Body of pancreas (tissue), 4 donors: ENCODE data around the gene SHC1. TPM values are rescaled to one million over a fixed set of nuclear protein-coding genes. Genes with fewer than 3 reads are reported as not detected.

Experiments
- ATAC-seq: fragments of 150-250 bp; one replicate; pipeline ENCODE4 v1.9.1; 2016
- DNase-seq, 4 donors: peaks; one replicate each; pipeline ENCODE4 v3.0.0-alpha.2; 2019
- H3K27ac ChIP-seq, 4 donors: fragments of 200-600 bp; sonication (generic); 1 replicate in 3 of 4; 2 replicates in 1 of 4; pipeline versions ENCODE4 v1.5.1 to v1.6.1; 2016 to 2019; ENCODE audit warnings: mild to moderate bottlenecking in 1 of 4, mixed read lengths in 1 of 4, moderate library complexity in 1 of 4
- H3K27me3 ChIP-seq, 2 donors: fragments of 200-600 bp; sonication (generic); one replicate each; pipeline ENCODE4 v1.6.0; 2016; ENCODE audit warnings: mild to moderate bottlenecking in 1 of 2
- H3K36me3 ChIP-seq, 2 donors: fragments of 200-600 bp; sonication (generic); replicated peaks in 1 of 2; 2 replicates each; pipeline ENCODE4 v1.5.1; 2016; ENCODE audit warnings: low read depth in 2 of 2; ENCODE audit not compliant: insufficient read depth in 1 of 2
- H3K4me1 ChIP-seq: fragments of 200-600 bp; sonication (generic); one replicate; pipeline ENCODE4 v1.6.0; 2016
- H3K4me3 ChIP-seq, 2 donors: fragments of 200-600 bp; sonication (generic); 1 replicate in 1 of 2; 2 replicates in 1 of 2; pipeline ENCODE4 v1.5.1; 2016 to 2019
- H3K9me3 ChIP-seq, 3 donors: fragments of 200-600 bp; sonication (generic); 1 replicate in 2 of 3; 2 replicates in 1 of 3; pipeline ENCODE4 v1.5.1; 2016
- POLR2A ChIP-seq, 3 donors: fragments of 450-650 bp; IDR thresholded peaks; one replicate each; pipeline ENCODE4 v1.6.1; 2016; ENCODE audit warnings: antibody characterized with exemption in 3 of 3, mild to moderate bottlenecking in 2 of 3
- WGBS, 2 donors: methylation state at CpG; one replicate each; pipeline ENCODE4 v1.1.5; 2017; 5-methylcytosine and 5-hydroxymethylcytosine counted together
- intact Hi-C: fragments of 100-400 bp; cut with DNase I; formaldehyde crosslinking; loops from one replicate; pipeline ENCODE4 v1.15.1; 2023
- total RNA-seq, 2 donors: library from RNA; depleted of rRNA; stranded (reverse); fragments of >200 nt; gene quantifications; one replicate each; pipeline ENCODE4 v1.1.0, GENCODE V29; 2016
- TF ChIP-seq, protein P1 (sequence below), 7 experiments: fragments of 450-650 bp in 4 of 7; fragments of 200-600 bp in 3 of 7; sonication (generic) in 3 of 7; IDR thresholded peaks; one replicate each; pipeline ENCODE4 v1.5.1; 2016 to 2019; ENCODE audit warnings: antibody characterized with exemption in 7 of 7

SHC1 gene
- total RNA-seq, 2 donors from 2014 or later = 38.1 to 45.5 TPM

DNA sequence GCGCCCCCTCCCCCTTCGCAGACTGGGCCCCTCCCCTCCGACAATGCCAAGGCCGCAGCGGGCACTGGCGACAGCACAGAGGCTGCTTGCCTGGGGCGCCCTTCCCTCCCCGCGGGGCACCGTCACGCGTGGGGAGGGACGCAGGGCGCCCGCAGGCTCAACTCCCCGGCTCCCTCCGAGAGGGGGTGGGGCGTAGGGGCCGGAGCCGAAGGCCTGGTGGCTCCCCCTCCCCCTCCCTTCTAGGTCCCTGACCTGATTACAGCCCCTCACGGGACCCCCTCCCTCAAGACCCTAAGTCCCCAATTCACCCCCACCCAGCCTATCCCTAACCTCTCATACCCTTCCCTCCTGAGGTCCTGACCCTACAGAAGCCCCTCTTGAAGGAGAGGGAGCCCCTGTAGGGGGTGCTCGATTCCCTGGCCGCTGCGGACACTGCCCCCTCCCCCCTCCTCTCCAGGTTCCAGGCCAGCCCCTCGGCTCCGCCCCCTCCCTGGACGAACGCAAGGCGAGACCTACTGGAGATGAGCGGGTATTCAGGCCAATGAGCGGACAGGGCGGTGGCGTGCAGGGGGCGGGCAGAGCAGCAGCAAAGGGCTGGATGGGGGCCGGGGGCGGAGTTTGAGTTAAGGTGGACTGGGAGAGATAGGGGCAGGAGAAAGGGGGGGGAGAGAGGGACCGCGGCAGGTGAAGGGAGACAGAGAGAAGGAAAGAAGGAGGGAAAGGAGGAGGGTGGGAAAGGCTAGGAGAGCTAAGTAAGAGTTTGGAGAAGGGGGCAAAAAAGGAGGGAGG, 31.3 kb upstream of the SHC1 start:
- Histone ChIP-seq H3K4me1 (peaks cover 46% of the 10 kb centered on the region), H3K36me3 (no peaks in the 10 kb centered on the region), H3K4me3 (peak overlapping the region; percentile 46 to 70), H3K27me3 (no peaks in the 10 kb centered on the region), H3K27ac (peak overlapping the region; percentile 90 to 100 (median 100)), H3K9me3 (no peaks in the 10 kb centered on the region)
- ATAC-seq = peak; percentile 77
- peak; percentile 100 for DNase-seq
- intact Hi-C loops = no loop called here
- TF ChIP-seq, protein P1, sequence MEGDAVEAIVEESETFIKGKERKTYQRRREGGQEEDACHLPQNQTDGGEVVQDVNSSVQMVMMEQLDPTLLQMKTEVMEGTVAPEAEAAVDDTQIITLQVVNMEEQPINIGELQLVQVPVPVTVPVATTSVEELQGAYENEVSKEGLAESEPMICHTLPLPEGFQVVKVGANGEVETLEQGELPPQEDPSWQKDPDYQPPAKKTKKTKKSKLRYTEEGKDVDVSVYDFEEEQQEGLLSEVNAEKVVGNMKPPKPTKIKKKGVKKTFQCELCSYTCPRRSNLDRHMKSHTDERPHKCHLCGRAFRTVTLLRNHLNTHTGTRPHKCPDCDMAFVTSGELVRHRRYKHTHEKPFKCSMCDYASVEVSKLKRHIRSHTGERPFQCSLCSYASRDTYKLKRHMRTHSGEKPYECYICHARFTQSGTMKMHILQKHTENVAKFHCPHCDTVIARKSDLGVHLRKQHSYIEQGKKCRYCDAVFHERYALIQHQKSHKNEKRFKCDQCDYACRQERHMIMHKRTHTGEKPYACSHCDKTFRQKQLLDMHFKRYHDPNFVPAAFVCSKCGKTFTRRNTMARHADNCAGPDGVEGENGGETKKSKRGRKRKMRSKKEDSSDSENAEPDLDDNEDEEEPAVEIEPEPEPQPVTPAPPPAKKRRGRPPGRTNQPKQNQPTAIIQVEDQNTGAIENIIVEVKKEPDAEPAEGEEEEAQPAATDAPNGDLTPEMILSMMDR (IDR thresholded peaks at IDR 0.05) = peak in 6 of 7 experiments; percentile 15 to 56 (median 28)
- peak; percentile 60 to 91 (median 81) for TF ChIP-seq POLR2A (IDR thresholded peaks at IDR 0.05)
- 1% methylated on average over 13 to 35 of the region's 38 CpGs for WGBS, 2 donors

DNA sequence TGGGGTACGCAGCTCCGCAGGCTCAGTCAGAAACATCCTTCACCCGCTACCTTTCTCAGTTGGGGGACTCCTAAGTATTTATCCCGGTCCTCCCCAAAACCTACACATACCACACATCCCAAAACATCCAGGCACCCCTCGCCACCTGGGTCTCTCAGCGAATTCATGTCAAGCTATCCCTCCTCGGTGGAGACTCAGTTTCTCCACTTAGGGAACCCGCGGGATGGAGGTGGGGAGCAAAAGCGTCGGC, 30.8 kb upstream of the SHC1 start:
- Histone ChIP-seq H3K27ac (peak overlapping the region; percentile 90 to 100 (median 100)), H3K4me3 (peak overlapping the region; percentile 46 to 70), H3K36me3 (no peaks in the 10 kb centered on the region), H3K9me3 (no peaks in the 10 kb centered on the region), H3K4me1 (peaks cover 41% of the 10 kb centered on the region), H3K27me3 (no peaks in the 10 kb centered on the region)
- TF ChIP-seq POLR2A (IDR thresholded peaks at IDR 0.05) = no peak
- TF ChIP-seq, protein P1 (IDR thresholded peaks at IDR 0.05) = no peak
- no peak for ATAC-seq
- DNase-seq = no peak
- intact Hi-C loops = no loop called here
- WGBS, 2 donors = 0 to 1% methylated on average over 9 to 11 of the region's 11 CpGs

DNA sequence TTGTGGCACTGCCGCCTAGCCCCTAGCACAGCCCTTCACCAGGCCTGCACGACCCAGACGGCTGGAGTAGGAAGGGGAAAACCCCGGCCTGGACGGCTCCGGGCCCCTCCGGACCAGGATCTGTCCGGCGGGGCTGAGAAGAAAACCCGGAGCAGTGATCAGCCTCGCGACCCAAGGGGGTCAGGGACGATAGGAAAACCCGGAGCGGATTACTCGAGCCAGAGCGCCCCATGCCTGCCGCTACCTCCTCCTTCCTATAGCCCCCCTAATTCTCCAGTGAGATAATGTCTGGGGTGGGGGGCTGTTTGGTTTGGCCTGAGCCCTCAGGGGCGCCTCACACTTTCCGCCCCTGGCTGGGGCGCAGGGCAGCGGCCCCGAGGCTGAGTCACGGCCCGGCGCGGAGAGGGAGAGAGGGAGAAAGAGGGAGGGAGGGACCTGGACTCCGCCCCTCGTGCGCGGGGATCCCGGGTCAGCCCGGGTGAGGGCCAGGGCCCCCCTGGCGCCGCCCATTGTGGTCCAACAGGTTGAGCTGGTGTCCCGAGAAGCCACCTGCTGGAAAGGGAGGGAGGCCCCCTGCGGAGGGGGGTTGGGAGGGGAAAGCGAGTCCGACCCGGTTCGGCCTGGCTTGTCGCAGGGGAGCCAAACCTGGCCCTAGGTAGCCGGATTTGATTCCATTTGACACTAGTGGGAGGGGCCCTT, 30.3 kb upstream of the SHC1 start:
- Histone ChIP-seq H3K36me3 (no peaks in the 10 kb centered on the region), H3K9me3 (no peaks in the 10 kb centered on the region), H3K27ac (peak overlapping the region; percentile 90 to 100 (median 100)), H3K4me3 (peak overlapping the region; percentile 46 to 70), H3K4me1 (peaks cover 36% of the 10 kb centered on the region), H3K27me3 (no peaks in the 10 kb centered on the region)
- intact Hi-C loops = no loop called here
- peak; percentile 82 to 92 (median 91) for TF ChIP-seq POLR2A (IDR thresholded peaks at IDR 0.05)
- TF ChIP-seq, protein P1 (IDR thresholded peaks at IDR 0.05) = peak in 4 of 7 experiments; percentile 26 to 54 (median 41)
- DNase-seq = peak; percentile 98 to 99 (median 99)
- 0% methylated on average over 42 of the region's 43 CpGs; no CpG with 5 or more reads in 1 of the 2 donors for WGBS, 2 donors
- ATAC-seq = peak; percentile 71

DNA sequence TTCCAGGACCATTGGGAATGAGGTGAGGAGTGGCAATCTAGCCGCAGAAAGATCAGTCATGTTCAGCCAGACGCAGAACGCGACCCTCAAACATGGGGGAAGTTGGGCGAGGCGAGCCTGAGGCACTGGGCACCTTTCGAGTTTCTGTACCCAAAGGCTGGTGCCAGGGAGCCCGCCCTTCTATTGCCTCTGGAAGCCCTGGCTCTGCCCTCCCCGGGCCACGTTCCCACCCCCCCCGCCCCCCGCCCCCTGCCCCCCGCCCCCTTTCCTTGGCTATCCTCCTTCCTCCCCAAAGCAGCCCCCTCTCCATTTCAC, 29.8 kb upstream of the SHC1 start:
- Histone ChIP-seq H3K36me3 (no peaks in the 10 kb centered on the region), H3K27me3 (no peaks in the 10 kb centered on the region), H3K4me3 (no peak overlapping the region), H3K4me1 (peaks cover 36% of the 10 kb centered on the region), H3K27ac (peak overlapping the region; percentile 90 to 100 (median 100)), H3K9me3 (no peaks in the 10 kb centered on the region)
- intact Hi-C loops = no loop called here
- TF ChIP-seq, protein P1 (IDR thresholded peaks at IDR 0.05) = no peak
- TF ChIP-seq POLR2A (IDR thresholded peaks at IDR 0.05) = no peak
- WGBS, 2 donors = 0 to 3% methylated on average over 7 to 13 of the region's 13 CpGs
- ATAC-seq (peak; percentile 0), DNase-seq (peak; percentile 70 to 80 (median 78))
